ENCODE results near the gene FAM149A.

FAM149A gene

GRCh38 chr4:186104114-186104889 lies at the start of gene FAM149A:
Gene FAM149A, plus strand, starts transcription at chr4:186104704.
- DNase-seq, result peak; percentile 19

- no peak for DNase-seq
Measured at GRCh38 chr4:186058253-186058979, 46.1 kb upstream of the FAM149A start.

GRCh38 chr4:186058980-186059316 lies 45.6 kb upstream of the FAM149A start:
- no peak for DNase-seq

GRCh38 chr4:186061921-186062320 lies 42.6 kb upstream of the FAM149A start:
- DNase-seq, result no peak

GRCh38 chr4:186067757-186068385 lies 36.6 kb upstream of the FAM149A start:
- DNase-seq, result peak; percentile 6

GRCh38 chr4:186068581-186069348 lies 35.7 kb upstream of the FAM149A start, which contains the start of gene TLR3:
Gene TLR3, plus strand, starts transcription at chr4:186069156. Its CDS starts 7,464 bp downstream, at chr4:186076620.
- DNase-seq, result no peak

- DNase-seq, result no peak
Measured at GRCh38 chr4:186069729-186070128, 34.8 kb upstream of the FAM149A start.

- DNase-seq, result no peak
Measured at GRCh38 chr4:186072516-186072915, 32.0 kb upstream of the FAM149A start.

GRCh38 chr4:186074189-186074588 lies 30.3 kb upstream of the FAM149A start:
- DNase-seq, result no peak

- DNase-seq, result no peak
Measured at GRCh38 chr4:186078981-186079638, 25.4 kb upstream of the FAM149A start.

- no peak for DNase-seq
Measured at GRCh38 chr4:186079694-186080093, 24.8 kb upstream of the FAM149A start.

- DNase-seq, result no peak
Measured at GRCh38 chr4:186081202-186081807, 23.2 kb upstream of the FAM149A start.

- DNase-seq, result no peak
Measured at GRCh38 chr4:186082221-186082620, 22.3 kb upstream of the FAM149A start.

GRCh38 chr4:186088523-186088922 lies 16.0 kb upstream of the FAM149A start:
- no peak for DNase-seq

- DNase-seq, result no peak
Measured at GRCh38 chr4:186092296-186092695, 12.2 kb upstream of the FAM149A start.

- DNase-seq, result no peak
Measured at GRCh38 chr4:186095406-186095805, 9.1 kb upstream of the FAM149A start.

- DNase-seq, result no peak
Measured at GRCh38 chr4:186096681-186097165, 7.8 kb upstream of the FAM149A start.

GRCh38 chr4:186097386-186097785 lies 7.1 kb upstream of the FAM149A start:
- no peak for DNase-seq

GRCh38 chr4:186102931-186103330 lies 1.6 kb upstream of the FAM149A start:
- no peak for DNase-seq

GRCh38 chr4:186104890-186105646 lies 564 bp downstream of the FAM149A start:
- no peak for DNase-seq
